NB4 (cell line): Measurements from ENCODE around the gene PPEF2.

Experiments used
- CTCF ChIP-seq: IDR thresholded peaks from one replicate; pipeline ENCODE4 v1.5.1; 2012; ENCODE audit warnings: low read depth, low read length
- MYC ChIP-seq: IDR thresholded peaks from 2 replicates; pipeline ENCODE4 v1.6.1; 2011; ENCODE audit warnings: low read depth, low read length
- POLR2A ChIP-seq: IDR thresholded peaks from 2 replicates; pipeline ENCODE4 v1.6.1; 2011; ENCODE audit warnings: mild to moderate bottlenecking; ENCODE audit not compliant: insufficient read length; ENCODE audit errors: extremely low read depth

- TF ChIP-seq CTCF = no peak
- TF ChIP-seq MYC = no peak
- TF ChIP-seq POLR2A = no peak
Observed at GRCh38 chr4:75940692-75941253, 38.5 kb upstream of the PPEF2 start, which contains the start of gene NAAA.
